Vagina (tissue), 2 donors: Measurements from ENCODE around the gene ZMYM5. TPM values are rescaled to one million over a fixed set of nuclear protein-coding genes. Genes with fewer than 3 reads are reported as not detected.
"Not testable (repeated sequence)": the region's sequence is repeated elsewhere in the genome, so short reads cannot be mapped to it uniquely, and the experiment has no call there.

Experiments used
- DNase-seq, 2 donors: peaks; one replicate each; pipeline ENCODE4 v3.0.0-alpha.2; 2017; ENCODE audit errors: extremely low spot score in 2 of 2
- H3K27ac ChIP-seq: fragments of 200-600 bp; sonication (generic); one replicate; pipeline ENCODE4 v1.5.1; 2019
- H3K27me3 ChIP-seq: fragments of 200-600 bp; sonication (generic); one replicate; pipeline ENCODE4 v1.5.1; 2019
- H3K36me3 ChIP-seq, 2 donors: fragments of 200-600 bp; sonication (generic); one replicate each; pipeline ENCODE4 v1.5.1; 2017 to 2019
- H3K4me1 ChIP-seq: fragments of 200-600 bp; sonication (generic); one replicate; pipeline ENCODE4 v1.5.1; 2019
- H3K4me3 ChIP-seq, 2 donors: fragments of 200-600 bp; sonication (generic); 1 replicate in 1 of 2; 2 replicates in 1 of 2; pipeline ENCODE4 v1.5.1; 2016 to 2019
- H3K9me3 ChIP-seq: fragments of 200-600 bp; sonication (generic); one replicate; pipeline ENCODE4 v1.5.1; 2019
- POLR2A ChIP-seq, 2 donors: fragments of 450-650 bp; IDR thresholded peaks; one replicate each; pipeline ENCODE4 v1.6.1; 2017; ENCODE audit warnings: antibody characterized with exemption in 2 of 2, mild to moderate bottlenecking in 2 of 2, moderate library complexity in 2 of 2
- POLR2AphosphoS5 ChIP-seq, 2 donors: sonication (generic); formaldehyde crosslinking; IDR thresholded peaks; one replicate each; pipeline ENCODE4 v1.9.0; 2017; ENCODE audit warnings: antibody characterized with exemption in 2 of 2, mild to moderate bottlenecking in 2 of 2, low read depth in 1 of 2; ENCODE audit not compliant: insufficient read depth in 1 of 2
- intact Hi-C: fragments of 100-400 bp; cut with DNase I; formaldehyde crosslinking; loops from one replicate; pipeline ENCODE4 v1.15.1; 2023
- total RNA-seq: library from RNA; depleted of rRNA; stranded (reverse); fragments of >200 nt; gene quantifications from one replicate; pipeline ENCODE4 v1.2.3, GENCODE V29; 2016
- TF ChIP-seq, protein P1 (sequence below), 3 experiments: fragments of 450-650 bp in 2 of 3; fragments of 200-600 bp in 1 of 3; sonication (generic) in 1 of 3; IDR thresholded peaks; one replicate each; pipeline ENCODE4 v1.5.1; 2017 to 2019; ENCODE audit warnings: antibody characterized with exemption in 3 of 3, mild to moderate bottlenecking in 2 of 3, moderate library complexity in 2 of 3

ZMYM5 gene
- total RNA-seq: 20.9 TPM

- TF ChIP-seq POLR2AphosphoS5 (IDR thresholded peaks at IDR 0.05; ENCODE audit: insufficient read depth in 1 of 2, low read depth in 1 of 2) (peak; percentile 77 to 98), POLR2A (IDR thresholded peaks at IDR 0.05) (peak in 1 of 2 donors; percentile 92)
- TF ChIP-seq, protein P1, sequence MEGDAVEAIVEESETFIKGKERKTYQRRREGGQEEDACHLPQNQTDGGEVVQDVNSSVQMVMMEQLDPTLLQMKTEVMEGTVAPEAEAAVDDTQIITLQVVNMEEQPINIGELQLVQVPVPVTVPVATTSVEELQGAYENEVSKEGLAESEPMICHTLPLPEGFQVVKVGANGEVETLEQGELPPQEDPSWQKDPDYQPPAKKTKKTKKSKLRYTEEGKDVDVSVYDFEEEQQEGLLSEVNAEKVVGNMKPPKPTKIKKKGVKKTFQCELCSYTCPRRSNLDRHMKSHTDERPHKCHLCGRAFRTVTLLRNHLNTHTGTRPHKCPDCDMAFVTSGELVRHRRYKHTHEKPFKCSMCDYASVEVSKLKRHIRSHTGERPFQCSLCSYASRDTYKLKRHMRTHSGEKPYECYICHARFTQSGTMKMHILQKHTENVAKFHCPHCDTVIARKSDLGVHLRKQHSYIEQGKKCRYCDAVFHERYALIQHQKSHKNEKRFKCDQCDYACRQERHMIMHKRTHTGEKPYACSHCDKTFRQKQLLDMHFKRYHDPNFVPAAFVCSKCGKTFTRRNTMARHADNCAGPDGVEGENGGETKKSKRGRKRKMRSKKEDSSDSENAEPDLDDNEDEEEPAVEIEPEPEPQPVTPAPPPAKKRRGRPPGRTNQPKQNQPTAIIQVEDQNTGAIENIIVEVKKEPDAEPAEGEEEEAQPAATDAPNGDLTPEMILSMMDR (IDR thresholded peaks at IDR 0.05): peak in 1 of 3 experiments; percentile 18
These were observed at the start of gene ZMYM5 for GRCh38 chr13:19863323-19864023. TSS of gene ZMYM5 (minus strand) at chr13:19863649. CDS start at chr13:19852180, 11,469 bp downstream.

DNA sequence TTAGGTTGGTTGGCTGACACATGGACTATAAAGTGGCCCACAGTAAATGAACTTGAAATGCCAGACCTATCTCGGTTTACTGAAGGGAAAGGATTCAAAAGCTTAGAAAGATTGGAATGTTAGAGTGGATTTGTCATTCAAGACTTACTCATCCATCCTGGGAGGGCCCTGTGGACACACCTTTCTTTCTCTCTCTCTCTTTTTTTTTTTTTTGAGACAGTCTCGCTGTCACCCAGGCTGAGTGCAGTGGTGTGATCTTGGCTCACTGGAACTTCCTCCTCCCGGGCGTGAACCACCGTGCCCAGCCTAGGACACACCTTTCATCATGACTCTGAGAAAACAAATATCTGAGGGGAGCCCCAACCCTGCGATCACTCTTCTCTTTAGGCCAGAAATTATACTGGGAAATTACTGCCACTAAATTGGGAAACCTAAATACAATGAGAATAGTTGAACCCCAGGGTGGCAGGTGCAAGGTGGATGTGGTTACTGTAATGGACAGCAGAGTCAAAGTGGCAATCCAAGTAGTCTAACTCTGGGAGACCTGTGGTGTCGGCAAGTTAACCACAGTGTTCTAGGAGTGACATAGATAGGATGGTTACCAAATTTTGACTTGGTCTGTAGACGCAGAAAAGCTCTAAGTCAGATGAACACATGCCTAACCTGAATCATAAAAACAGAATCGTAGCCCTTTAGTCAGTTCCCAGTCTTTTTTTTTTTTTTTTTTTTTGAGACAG, 47.1 kb upstream of the ZMYM5 start:
- intact Hi-C loops: no loop called here
- TF ChIP-seq, protein P1 (IDR thresholded peaks at IDR 0.05): no peak
- peak in 1 of 2 donors; percentile 33 for TF ChIP-seq POLR2AphosphoS5 (IDR thresholded peaks at IDR 0.05; ENCODE audit: insufficient read depth in 1 of 2, low read depth in 1 of 2)
- no peak for TF ChIP-seq POLR2A (IDR thresholded peaks at IDR 0.05)
- no peak for DNase-seq
- Histone ChIP-seq H3K27ac (no peak overlapping the region), H3K4me3 (no peak overlapping the region), H3K36me3 (no peaks in the 10 kb centered on the region), H3K4me1 (no peaks in the 10 kb centered on the region), H3K9me3 (no peaks in the 10 kb centered on the region), H3K27me3 (no peaks in the 10 kb centered on the region)

More at GRCh38 chr13:19863323-19864023, at the start of gene ZMYM5:
- no peaks in the 10 kb centered on the region for H3K36me3 ChIP-seq
- no peaks in the 10 kb centered on the region for H3K27me3 ChIP-seq
- peak; percentile 98 to 99 for DNase-seq
- intact Hi-C loops: loop anchor here (2.0 to 5.0 kb wide), 4 partner anchors 81 to 704 kb away; partner anchors contain the start of genes IFT88, PSPC1 and ZMYM2
- peaks cover 34% of the 10 kb centered on the region for H3K4me1 ChIP-seq
- H3K27ac ChIP-seq: peak within 1 kb of the TSS; percentile 98
- no peaks in the 10 kb centered on the region for H3K9me3 ChIP-seq
- H3K4me3 ChIP-seq: peak within 1 kb of the TSS; percentile 57 to 87

GRCh38 chr13:19908350-19908986, 45.0 kb upstream of the ZMYM5 start:
- Histone ChIP-seq H3K4me3 (no peak overlapping the region), H3K4me1 (no peaks in the 10 kb centered on the region), H3K27me3 (no peaks in the 10 kb centered on the region), H3K36me3 (no peaks in the 10 kb centered on the region), H3K9me3 (no peaks in the 10 kb centered on the region), H3K27ac (no peak overlapping the region)
- TF ChIP-seq POLR2AphosphoS5 (IDR thresholded peaks at IDR 0.05; ENCODE audit: insufficient read depth in 1 of 2, low read depth in 1 of 2) (no peak), POLR2A (IDR thresholded peaks at IDR 0.05) (no peak)
- TF ChIP-seq, protein P1 (IDR thresholded peaks at IDR 0.05): no peak
- DNase-seq: no peak
- intact Hi-C loops: no loop called here

DNA sequence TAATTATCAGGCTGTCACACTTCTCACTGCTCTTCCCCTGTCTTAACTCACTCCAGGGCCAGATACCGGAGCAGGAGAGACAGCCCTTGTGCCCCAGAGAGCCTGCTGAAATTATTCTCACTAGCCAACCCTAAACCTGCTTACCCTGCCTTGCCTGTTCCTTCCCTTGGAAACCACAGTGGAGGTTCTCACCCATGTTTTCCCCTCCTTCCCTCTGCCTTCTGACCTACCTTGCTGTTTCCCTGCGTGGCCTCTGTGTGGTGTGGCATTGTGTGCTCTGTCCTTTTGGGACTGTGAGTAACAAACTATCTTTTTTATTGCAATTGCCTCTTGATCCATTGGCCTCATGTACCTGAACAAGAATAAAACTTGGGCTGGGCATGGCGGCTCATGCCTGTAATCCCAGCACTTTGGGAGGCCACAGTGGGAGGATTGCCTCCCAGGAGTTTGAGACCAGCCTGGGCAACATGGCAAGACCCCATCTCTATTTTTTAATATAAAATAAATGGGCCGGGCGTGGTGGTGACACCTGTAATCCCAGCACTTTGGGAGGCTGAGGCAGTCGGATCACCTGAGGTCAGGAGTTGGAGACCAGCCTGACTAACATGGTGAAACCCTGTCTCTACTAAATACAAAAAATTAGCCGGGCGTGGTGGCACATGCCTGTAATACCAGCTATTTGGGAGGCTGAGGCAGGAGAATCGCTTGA, 42.2 kb upstream of the ZMYM5 start:
- H3K27me3 ChIP-seq, H3K4me1 ChIP-seq, H3K4me3 ChIP-seq, H3K27ac ChIP-seq, H3K9me3 ChIP-seq, H3K36me3 ChIP-seq, DNase-seq, intact Hi-C loops: not testable (repeated sequence)

- intact Hi-C loops: no loop called here
- Histone ChIP-seq H3K4me1 (no peaks in the 10 kb centered on the region), H3K36me3 (no peaks in the 10 kb centered on the region), H3K27ac (no peak overlapping the region), H3K27me3 (no peaks in the 10 kb centered on the region), H3K4me3 (no peak overlapping the region), H3K9me3 (no peaks in the 10 kb centered on the region)
- DNase-seq: no peak
- TF ChIP-seq POLR2AphosphoS5 (IDR thresholded peaks at IDR 0.05; ENCODE audit: insufficient read depth in 1 of 2, low read depth in 1 of 2) (no peak), POLR2A (IDR thresholded peaks at IDR 0.05) (no peak)
- TF ChIP-seq, protein P1 (IDR thresholded peaks at IDR 0.05): no peak
These were observed 26.6 kb upstream of the ZMYM5 start for GRCh38 chr13:19890030-19890429.
